Measurements from ENCODE around the gene RIC1.
"Not testable (repeated sequence)": the region's sequence is repeated elsewhere in the genome, so short reads cannot be mapped to it uniquely, and the experiment has no call there.

The RIC1 gene

GRCh38 chr9:5626727-5627634 lies 1.9 kb upstream of the RIC1 start:
- DNase-seq = peak; percentile 17

- not testable (repeated sequence) for DNase-seq
These were observed 1.2 kb upstream of the RIC1 start for GRCh38 chr9:5627686-5628085.

DNA sequence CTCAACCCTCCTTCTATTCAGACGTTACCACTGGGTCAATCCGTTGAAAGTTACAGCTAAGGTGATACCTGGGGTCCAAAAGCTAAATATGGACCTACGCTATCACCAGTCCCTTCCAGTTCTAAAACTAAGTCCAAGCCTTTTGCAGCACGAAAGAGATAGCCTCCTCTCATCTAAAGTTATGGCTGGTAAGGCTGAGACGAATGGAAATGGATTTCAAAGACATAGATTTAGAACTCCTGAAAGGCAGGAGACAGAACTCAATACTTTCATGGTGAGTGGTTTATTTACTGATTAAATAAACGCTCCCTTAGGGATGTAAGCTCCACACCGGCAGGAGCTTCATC lies 751 bp upstream of the RIC1 start:
- DNase-seq = no peak

GRCh38 chr9:5629312-5630080 lies 589 bp downstream of the RIC1 start:
- DNase-seq = peak; percentile 26

DNA sequence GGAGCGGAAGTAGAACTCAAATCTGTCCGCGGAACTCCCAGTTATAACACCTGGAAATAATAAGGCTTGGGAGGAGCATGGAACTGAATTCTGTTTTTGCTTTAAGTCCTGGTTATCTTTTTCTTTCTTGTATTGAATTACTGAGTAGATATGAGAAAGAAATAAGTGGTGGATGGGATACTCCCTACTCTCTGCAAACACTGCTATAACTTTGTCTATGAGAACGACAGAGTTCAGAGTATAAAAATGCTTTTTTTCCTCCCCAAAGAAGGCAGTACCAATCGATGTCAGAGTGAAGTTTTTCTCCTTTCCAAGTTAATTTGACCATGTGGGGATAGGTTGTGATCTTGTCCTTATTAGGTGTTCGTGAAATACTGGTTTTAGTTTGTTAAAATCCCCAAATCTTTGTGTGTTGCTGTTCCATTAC lies 1.2 kb downstream of the RIC1 start:
- no peak for DNase-seq

GRCh38 chr9:5631026-5631425 lies 2.1 kb downstream of the RIC1 start:
- no peak for DNase-seq

DNA sequence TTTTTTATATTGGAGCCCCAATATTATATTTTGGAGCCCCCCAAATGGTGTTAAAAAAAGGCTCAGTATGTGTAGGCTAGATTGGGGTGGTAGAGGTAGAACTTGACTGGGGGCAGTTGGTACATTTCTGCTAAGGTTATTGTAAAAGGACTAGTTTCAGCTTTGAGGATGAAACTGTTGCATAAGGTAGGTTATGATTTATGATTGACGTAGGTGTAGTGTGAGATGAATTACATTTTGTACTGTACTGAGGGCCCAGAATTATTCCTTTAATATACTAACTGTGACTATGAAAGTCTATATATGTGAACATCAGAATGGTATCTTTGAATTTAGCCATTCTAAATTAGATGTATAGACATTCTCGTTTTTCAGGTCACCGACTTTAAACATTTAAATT lies 3.6 kb downstream of the RIC1 start:
- no peak for DNase-seq

DNA sequence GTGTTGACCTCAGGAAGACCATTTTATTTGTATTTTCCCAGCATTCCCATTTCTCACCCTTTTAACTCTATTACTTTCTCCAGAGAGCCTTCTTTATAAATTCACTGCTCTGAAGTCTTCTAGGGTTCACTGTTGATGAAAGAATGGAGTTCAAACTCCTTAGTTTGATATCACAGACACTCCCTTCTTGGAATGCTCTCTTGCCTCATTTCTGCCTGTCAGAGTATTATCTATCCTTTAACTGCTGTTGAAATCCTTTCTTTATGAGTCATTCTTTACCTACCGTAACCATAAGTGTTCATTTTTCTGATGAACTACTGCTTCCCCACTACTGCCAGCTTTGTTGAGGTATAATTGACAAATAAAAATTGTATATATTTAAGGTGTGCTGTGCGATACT lies 4.3 kb downstream of the RIC1 start:
- DNase-seq = no peak

GRCh38 chr9:5635390-5635789 lies 6.5 kb downstream of the RIC1 start:
- DNase-seq = no peak

- DNase-seq = no peak
These were observed 10.9 kb downstream of the RIC1 start for GRCh38 chr9:5639816-5640215.

DNA sequence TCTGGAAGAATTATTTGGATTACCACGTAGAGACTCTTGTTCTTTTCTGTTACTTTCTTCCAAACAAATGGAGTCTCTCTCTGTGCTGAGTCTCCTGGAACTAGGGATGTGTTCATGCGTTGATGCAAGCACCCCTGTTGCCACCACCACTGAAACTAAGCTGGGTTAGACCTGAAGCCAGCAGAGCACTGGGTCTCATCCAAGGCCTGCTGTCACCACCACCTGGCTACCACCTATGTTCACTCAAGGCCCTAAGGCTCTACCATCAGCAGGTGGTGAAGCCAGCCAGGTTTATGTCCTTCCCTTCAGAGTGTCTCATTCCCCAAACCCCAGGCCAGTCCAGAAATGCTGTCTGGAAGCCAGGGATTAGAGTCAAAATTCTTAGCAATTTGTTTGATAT lies 13.3 kb downstream of the RIC1 start:
- DNase-seq = no peak

DNA sequence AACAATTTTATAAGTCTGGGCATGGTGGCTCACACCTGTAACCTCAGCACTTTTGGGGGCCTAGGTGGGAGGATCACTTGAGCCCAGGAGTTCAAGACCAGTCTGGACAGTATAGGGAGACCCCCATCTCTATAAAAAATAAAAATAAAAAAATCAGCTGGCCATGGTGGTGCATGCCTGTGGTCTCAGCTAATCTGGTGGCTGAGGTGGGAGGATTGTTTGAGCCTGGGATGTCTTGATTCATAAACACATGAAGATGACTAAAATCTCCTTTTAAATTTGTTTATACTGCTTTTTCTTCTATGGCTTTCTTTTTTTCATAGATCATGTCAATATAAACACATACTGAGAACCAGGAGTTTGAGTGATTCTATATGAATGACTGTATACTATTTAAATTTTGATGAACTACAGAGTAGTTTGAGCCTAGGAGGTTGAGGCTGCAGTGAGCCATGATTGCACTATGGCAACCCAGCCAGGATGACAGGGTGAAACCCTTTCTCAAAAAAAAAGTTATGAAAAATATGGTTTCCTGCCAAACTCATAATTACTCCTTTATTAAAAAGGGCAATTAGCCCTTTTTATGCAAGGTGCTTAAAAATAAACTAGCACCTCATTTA lies 14.2 kb downstream of the RIC1 start:
- DNase-seq = no peak

- DNase-seq = no peak
These were observed 15.6 kb downstream of the RIC1 start for GRCh38 chr9:5644501-5644900.

DNA sequence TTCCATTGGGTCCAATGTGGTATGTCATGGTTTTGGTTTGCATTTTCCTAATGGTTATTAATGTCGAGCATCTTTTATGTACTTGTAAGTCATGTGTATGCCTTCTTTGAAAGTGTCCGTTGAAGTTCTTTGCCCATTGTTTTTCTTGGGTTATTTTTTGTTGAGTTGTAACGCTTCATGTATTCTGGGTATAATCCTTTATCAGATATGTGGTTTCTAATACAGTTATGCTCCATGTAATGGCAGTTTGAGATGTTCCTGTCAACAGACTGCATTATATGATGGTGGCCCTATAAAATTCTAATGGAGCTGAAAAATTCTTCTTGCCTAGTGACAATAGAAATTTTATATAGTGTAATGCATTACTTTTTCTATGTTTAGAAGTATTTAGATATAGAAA lies 17.2 kb downstream of the RIC1 start:
- DNase-seq = no peak

DNA sequence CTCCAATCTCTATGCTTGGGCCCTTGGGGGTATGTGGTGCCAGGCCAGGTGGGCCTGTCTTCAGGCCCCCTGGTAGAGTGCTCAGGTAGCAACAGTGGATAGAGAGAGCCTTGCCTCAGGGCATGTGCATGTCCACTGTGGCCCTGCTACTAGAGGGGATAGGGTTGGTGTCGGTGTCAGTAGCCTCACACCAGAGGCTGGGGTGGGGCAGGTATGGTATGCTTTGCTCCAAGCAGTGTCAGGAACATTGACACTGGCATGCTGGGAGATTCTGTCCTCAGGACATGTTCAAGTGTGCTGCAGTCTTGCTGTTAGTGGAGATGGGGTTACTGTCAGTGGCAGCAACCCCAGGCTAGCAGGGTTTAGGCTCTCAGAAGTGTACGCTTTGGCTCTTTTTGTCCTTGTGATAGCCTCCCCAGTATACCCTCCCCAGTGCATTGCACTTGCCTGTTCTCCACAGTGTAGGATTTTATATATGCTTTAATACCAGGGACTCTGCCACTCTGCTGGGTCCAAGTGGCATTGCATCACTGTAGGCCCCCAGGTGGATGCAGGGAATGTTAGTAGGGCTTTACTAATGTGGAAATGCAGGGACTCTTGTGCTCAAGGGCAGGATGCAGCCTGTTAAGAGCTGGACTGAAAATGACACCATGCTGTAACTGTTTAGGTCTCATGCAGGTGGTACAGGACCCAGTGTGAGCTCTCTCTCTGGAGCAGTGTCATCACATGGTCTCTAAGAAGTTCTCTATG lies 21.6 kb downstream of the RIC1 start:
- DNase-seq = no peak

GRCh38 chr9:5651246-5651645 lies 22.3 kb downstream of the RIC1 start:
- DNase-seq = no peak

DNA sequence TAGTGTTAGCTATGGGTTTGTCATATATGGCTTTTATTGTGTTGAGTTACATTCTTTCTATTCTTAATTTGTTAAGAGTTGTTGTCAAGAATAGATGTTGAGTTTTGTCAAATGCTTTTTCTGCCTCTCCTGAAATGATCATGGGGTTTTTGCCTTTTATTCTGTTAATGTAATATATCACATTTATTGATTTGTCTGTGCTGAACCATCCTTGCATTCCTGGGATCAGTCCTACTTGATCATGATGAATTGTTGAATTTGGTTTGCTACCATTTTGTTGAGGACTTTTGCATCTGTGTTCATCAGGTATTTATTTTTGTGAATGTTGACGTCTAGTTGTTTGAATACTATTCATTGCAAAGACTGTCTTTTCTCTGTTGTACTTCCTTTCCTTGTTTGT lies 23.9 kb downstream of the RIC1 start:
- no peak for DNase-seq

GRCh38 chr9:5662804-5663203 lies 33.9 kb downstream of the RIC1 start:
- DNase-seq = not testable (repeated sequence)

- no peak for DNase-seq
These were observed 36.2 kb downstream of the RIC1 start for GRCh38 chr9:5665059-5665458.

DNA sequence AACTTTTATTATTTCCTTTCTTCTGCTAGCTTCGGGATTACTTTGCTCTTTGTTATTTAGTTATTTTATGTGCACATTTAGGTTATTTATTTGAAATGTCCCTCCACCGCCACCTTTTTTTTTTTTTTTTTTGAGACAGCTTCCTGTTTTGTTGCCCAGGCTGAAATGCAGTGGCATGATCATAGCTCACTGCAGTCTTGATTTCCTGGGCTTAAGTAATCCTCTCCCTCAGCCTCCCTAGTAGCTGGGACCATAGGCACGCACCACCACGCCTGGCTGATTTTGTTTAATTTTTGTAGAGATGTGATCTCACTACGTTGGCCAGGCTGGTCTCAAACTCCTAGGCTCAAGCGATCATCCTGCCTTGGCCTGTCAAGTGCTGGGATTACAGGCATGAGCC lies 38.5 kb downstream of the RIC1 start:
- DNase-seq = no peak

GRCh38 chr9:5670079-5670478 lies 41.2 kb downstream of the RIC1 start:
- no peak for DNase-seq

DNA sequence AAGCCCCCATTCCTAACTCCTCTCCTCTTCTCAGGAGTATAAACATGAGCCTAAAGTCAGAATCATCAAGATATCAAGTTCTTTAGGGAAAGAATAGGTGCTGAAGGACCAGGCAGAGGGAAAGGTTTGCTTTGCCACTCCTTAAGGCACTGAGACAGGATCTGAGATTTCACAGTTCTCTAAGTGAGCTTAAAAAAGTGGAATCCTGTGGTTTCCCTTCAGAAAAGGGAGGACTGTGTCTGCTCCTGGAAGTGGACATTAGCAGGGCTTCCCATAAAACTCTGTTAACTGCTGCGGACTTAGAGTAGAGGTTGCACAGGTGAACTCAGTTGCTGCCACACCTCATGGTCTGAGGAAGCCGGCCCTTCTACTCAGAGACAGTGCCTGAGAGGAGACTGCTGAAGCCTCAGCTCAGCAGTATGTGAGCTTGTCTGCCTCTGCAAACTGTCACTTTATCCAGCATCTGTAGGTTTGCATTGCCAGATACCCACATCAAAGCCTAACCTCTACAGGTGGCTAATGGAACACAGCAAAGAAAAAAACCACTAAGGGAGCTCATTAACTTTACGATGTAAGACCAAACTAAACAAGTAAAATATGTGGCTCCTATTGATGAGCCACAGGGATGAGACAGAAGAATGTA lies 42.9 kb downstream of the RIC1 start:
- DNase-seq = no peak

- not testable (repeated sequence) for DNase-seq
These were observed 46.1 kb downstream of the RIC1 start for GRCh38 chr9:5675046-5675445.
